SK-N-SH treated with all-trans-retinoic acid at 6 μM for 48 hours (cell line): ENCODE measurements around the gene CFAP20DC.

Experiments used
- ATAC-seq: fragments of 200-7000 bp; cut with Tn5 transposase; 3 replicates; pipeline ENCODE4 v1.9.1; 2020; ENCODE audit warnings: mild to moderate bottlenecking, moderate library complexity
- ARNTL ChIP-seq: fragments of 450-650 bp; formaldehyde crosslinking; IDR thresholded peaks from 2 replicates; pipeline ENCODE4 v1.5.0; 2020; ENCODE audit warnings: low read depth, mild to moderate bottlenecking, moderate library complexity, borderline replicate concordance
- BACH2 ChIP-seq: fragments of 250-450 bp; sonication (Bioruptor Pico); IDR thresholded peaks from 2 replicates; pipeline ENCODE4 v1.9.0; 2021; ENCODE audit warnings: mild to moderate bottlenecking, borderline replicate concordance
- CREB5 ChIP-seq: fragments of 250-450 bp; sonication (Bioruptor Pico); IDR thresholded peaks from 2 replicates; pipeline ENCODE4 v1.5.1; 2020; ENCODE audit warnings: low read depth, mild to moderate bottlenecking, moderate library complexity
- CSDC2 ChIP-seq: fragments of 250-450 bp; sonication (Bioruptor Pico); IDR thresholded peaks from 2 replicates; pipeline ENCODE4 v1.5.0; 2020; ENCODE audit warnings: mild to moderate bottlenecking, moderate library complexity
- ESRRG ChIP-seq: fragments of 250-450 bp; sonication (Bioruptor Pico); IDR thresholded peaks from 2 replicates; pipeline ENCODE4 v1.6.1; 2021; ENCODE audit warnings: mild to moderate bottlenecking
- GLIS3 ChIP-seq: fragments of 250-450 bp; sonication (Bioruptor Pico); IDR thresholded peaks from 2 replicates; pipeline ENCODE4 v1.5.0; 2020; ENCODE audit warnings: mild to moderate bottlenecking, moderate library complexity
- ISL1 ChIP-seq: fragments of 250-450 bp; sonication (Bioruptor Pico); IDR thresholded peaks from 2 replicates; pipeline ENCODE4 v2.1.2; 2022; ENCODE audit warnings: mild to moderate bottlenecking, moderate library complexity
- OSR1 ChIP-seq: fragments of 250-450 bp; sonication (Bioruptor Pico); IDR thresholded peaks from 2 replicates; pipeline ENCODE4 v1.8.0; 2022; ENCODE audit warnings: moderate library complexity, mild to moderate bottlenecking, inconsistent platforms
- PATZ1 ChIP-seq: fragments of 250-450 bp; sonication (Bioruptor Pico); IDR thresholded peaks from 2 replicates; pipeline ENCODE4 v1.8.0; 2020; ENCODE audit warnings: mild to moderate bottlenecking, moderate library complexity, borderline replicate concordance
- POU6F1 ChIP-seq: fragments of 250-450 bp; sonication (Bioruptor Pico); IDR thresholded peaks from 2 replicates; pipeline ENCODE4 v1.8.0; 2021; ENCODE audit warnings: low read depth, mild to moderate bottlenecking, moderate library complexity, borderline replicate concordance
- PPARA ChIP-seq: fragments of 250-450 bp; sonication (Bioruptor Pico); IDR thresholded peaks from 2 replicates; pipeline ENCODE4 v1.5.0; 2020; ENCODE audit warnings: mild to moderate bottlenecking, borderline replicate concordance
- SNAI2 ChIP-seq: fragments of 250-450 bp; sonication (Bioruptor Pico); IDR thresholded peaks from 2 replicates; pipeline ENCODE4 v1.5.0; 2020; ENCODE audit warnings: mild to moderate bottlenecking, moderate library complexity
- TOX ChIP-seq: fragments of 250-450 bp; sonication (Bioruptor Pico); IDR thresholded peaks from 2 replicates; pipeline ENCODE4 v1.8.0; 2021; ENCODE audit warnings: mild to moderate bottlenecking, moderate library complexity, borderline replicate concordance
- TSHZ2 ChIP-seq: fragments of 250-450 bp; sonication (Bioruptor Pico); IDR thresholded peaks from 2 replicates; pipeline ENCODE4 v1.5.0; 2020; ENCODE audit warnings: mild to moderate bottlenecking, moderate library complexity
- ZC3H10 ChIP-seq: fragments of 250-450 bp; sonication (Bioruptor Pico); IDR thresholded peaks from 2 replicates; pipeline ENCODE4 v1.5.1; 2021; ENCODE audit warnings: mild to moderate bottlenecking, moderate library complexity
- ZFP3 ChIP-seq: fragments of 250-450 bp; sonication (Bioruptor Pico); IDR thresholded peaks from 2 replicates; pipeline ENCODE4 v1.5.0; 2020; ENCODE audit warnings: mild to moderate bottlenecking, moderate library complexity
- ZFP30 ChIP-seq: fragments of 450-650 bp; formaldehyde crosslinking; IDR thresholded peaks from 2 replicates; pipeline ENCODE4 v1.5.0; 2022; ENCODE audit warnings: mild to moderate bottlenecking, moderate library complexity
- ZNF565 ChIP-seq: fragments of 450-650 bp; formaldehyde crosslinking; conservative IDR thresholded peaks from 2 replicates; pipeline ENCODE4 v1.5.0; 2020; ENCODE audit warnings: low read depth, mild to moderate bottlenecking, moderate library complexity
- ZNF70 ChIP-seq: fragments of 450-650 bp; formaldehyde crosslinking; IDR thresholded peaks from 2 replicates; pipeline ENCODE4 v1.5.0; 2020; ENCODE audit warnings: mild to moderate bottlenecking, moderate library complexity
- ZNF8 ChIP-seq: fragments of 450-650 bp; formaldehyde crosslinking; IDR thresholded peaks from 2 replicates; pipeline ENCODE4 v1.5.0; 2020; ENCODE audit warnings: mild to moderate bottlenecking, moderate library complexity

Gene CFAP20DC

GRCh38 chr3:58858126-58858525 lies 191.7 kb downstream of the CFAP20DC start:
- no peak for ATAC-seq
- TF ChIP-seq TSHZ2 (CRISPR knock-in tag) (no peak), ZNF8 (CRISPR knock-in tag) (no peak), CSDC2 (CRISPR knock-in tag) (no peak), BACH2 (CRISPR knock-in tag) (no peak), TOX (no peak), ZFP30 (CRISPR knock-in tag) (no peak), ZFP3 (CRISPR knock-in tag) (no peak), POU6F1 (CRISPR knock-in tag) (no peak)

- no peak for TF ChIP-seq TSHZ2 (CRISPR knock-in tag)
- TF ChIP-seq ZNF70 (CRISPR knock-in tag), result no peak
- TF ChIP-seq CREB5, result no peak
- TF ChIP-seq CSDC2 (CRISPR knock-in tag), result no peak
- TF ChIP-seq ZNF8 (CRISPR knock-in tag), result no peak
- TF ChIP-seq ZNF565, result no peak
- TF ChIP-seq ESRRG (CRISPR knock-in tag), result no peak
- no peak for TF ChIP-seq POU6F1 (CRISPR knock-in tag)
- TF ChIP-seq ARNTL, result no peak
- TF ChIP-seq SNAI2, result no peak
- no peak for TF ChIP-seq TOX
- TF ChIP-seq ZFP3 (CRISPR knock-in tag), result no peak
- TF ChIP-seq PPARA, result no peak
- no peak for TF ChIP-seq GLIS3
- no peak for TF ChIP-seq PATZ1
- no peak for ATAC-seq
Measured at GRCh38 chr3:58857402-58857801, 192.4 kb downstream of the CFAP20DC start.

- ATAC-seq, result no peak
- TF ChIP-seq ZC3H10 (CRISPR knock-in tag), result no peak
- no peak for TF ChIP-seq ZNF565
- TF ChIP-seq ZFP30 (CRISPR knock-in tag), result no peak
- TF ChIP-seq ZNF8 (CRISPR knock-in tag), result no peak
- TF ChIP-seq ZNF70 (CRISPR knock-in tag), result no peak
- TF ChIP-seq OSR1, result no peak
- no peak for TF ChIP-seq ARNTL
- no peak for TF ChIP-seq TOX
- TF ChIP-seq BACH2 (CRISPR knock-in tag), result no peak
- TF ChIP-seq GLIS3, result no peak
- TF ChIP-seq POU6F1 (CRISPR knock-in tag), result no peak
- no peak for TF ChIP-seq ISL1 (CRISPR knock-in tag)
- TF ChIP-seq TSHZ2 (CRISPR knock-in tag), result no peak
Measured at GRCh38 chr3:58848826-58849225, 201.0 kb downstream of the CFAP20DC start.
